Karpas-422 (cell line): Measurements from ENCODE around the gene SIM1. TPM values are rescaled to one million over a fixed set of nuclear protein-coding genes. Genes with fewer than 3 reads are reported as not detected.

Experiments
- DNase-seq: peaks from one replicate; pipeline ENCODE4 v3.0.0-alpha.2; 2015
- H2AFZ ChIP-seq: fragments of 200-600 bp; sonication (generic); 2 replicates; pipeline ENCODE4 v1.6.1; 2014; ENCODE audit warnings: antibody characterized with exemption, low read length, mixed read lengths
- H3K27ac ChIP-seq: fragments of 200-600 bp; sonication (generic); 2 replicates; pipeline ENCODE4 v1.5.1; 2014; ENCODE audit warnings: mild to moderate bottlenecking, low read length, moderate library complexity
- H3K27me3 ChIP-seq: fragments of 200-600 bp; sonication (generic); 2 replicates; pipeline ENCODE4 v1.6.1; 2014; ENCODE audit warnings: low read length, mixed read lengths
- H3K36me3 ChIP-seq: fragments of 200-600 bp; sonication (generic); 2 replicates; pipeline ENCODE4 v1.6.1; 2014; ENCODE audit warnings: low read length, mixed read lengths; ENCODE audit not compliant: insufficient read depth
- H3K4me1 ChIP-seq: fragments of 200-600 bp; sonication (generic); 2 replicates; pipeline ENCODE4 v1.6.1; 2014; ENCODE audit warnings: mild to moderate bottlenecking, low read length, mixed read lengths
- H3K4me2 ChIP-seq: fragments of 200-600 bp; sonication (generic); 2 replicates; pipeline ENCODE4 v1.6.1; 2014; ENCODE audit warnings: low read length, low read depth, mild to moderate bottlenecking; ENCODE audit not compliant: poor library complexity, severe bottlenecking
- H3K4me3 ChIP-seq: fragments of 200-600 bp; sonication (generic); 2 replicates; pipeline ENCODE4 v1.5.1; 2014; ENCODE audit warnings: mild to moderate bottlenecking, antibody characterized with exemption, low read length, mixed read lengths
- H3K79me2 ChIP-seq: fragments of 200-600 bp; sonication (generic); 2 replicates; pipeline ENCODE4 v1.6.1; 2014; ENCODE audit warnings: mild to moderate bottlenecking, low read length, mixed read lengths
- H3K9ac ChIP-seq: fragments of 200-600 bp; sonication (generic); 2 replicates; pipeline ENCODE4 v1.6.0; 2014; ENCODE audit warnings: low read length
- H3K9me2 ChIP-seq: fragments of 200-600 bp; sonication (generic), shearing (Covaris generic); replicated peaks from 2 replicates; pipeline ENCODE4 v1.6.0; 2014; ENCODE audit warnings: mild to moderate bottlenecking, low read length, moderate library complexity; ENCODE audit not compliant: insufficient read depth
- H3K9me3 ChIP-seq: fragments of 300-700, 200-600 bp; sonication (generic); 2 replicates; pipeline ENCODE4 v1.6.1; 2014; ENCODE audit warnings: low read length, mixed read lengths
- H4K20me1 ChIP-seq: fragments of 200-600 bp; sonication (generic); 2 replicates; pipeline ENCODE4 v1.6.1; 2014; ENCODE audit warnings: mild to moderate bottlenecking, antibody characterized with exemption, low read length, low read depth; ENCODE audit not compliant: insufficient read depth
- total RNA-seq: library from RNA; depleted of rRNA; stranded (reverse); fragments of >200 nt; shearing (Covaris generic); gene quantifications from 2 replicates; pipeline ENCODE4 v1.2.3, GENCODE V29; 2014; ENCODE audit warnings: low replicate concordance

The SIM1 gene
- total RNA-seq, 1 experiment from 2014 or later = not detected

DNA sequence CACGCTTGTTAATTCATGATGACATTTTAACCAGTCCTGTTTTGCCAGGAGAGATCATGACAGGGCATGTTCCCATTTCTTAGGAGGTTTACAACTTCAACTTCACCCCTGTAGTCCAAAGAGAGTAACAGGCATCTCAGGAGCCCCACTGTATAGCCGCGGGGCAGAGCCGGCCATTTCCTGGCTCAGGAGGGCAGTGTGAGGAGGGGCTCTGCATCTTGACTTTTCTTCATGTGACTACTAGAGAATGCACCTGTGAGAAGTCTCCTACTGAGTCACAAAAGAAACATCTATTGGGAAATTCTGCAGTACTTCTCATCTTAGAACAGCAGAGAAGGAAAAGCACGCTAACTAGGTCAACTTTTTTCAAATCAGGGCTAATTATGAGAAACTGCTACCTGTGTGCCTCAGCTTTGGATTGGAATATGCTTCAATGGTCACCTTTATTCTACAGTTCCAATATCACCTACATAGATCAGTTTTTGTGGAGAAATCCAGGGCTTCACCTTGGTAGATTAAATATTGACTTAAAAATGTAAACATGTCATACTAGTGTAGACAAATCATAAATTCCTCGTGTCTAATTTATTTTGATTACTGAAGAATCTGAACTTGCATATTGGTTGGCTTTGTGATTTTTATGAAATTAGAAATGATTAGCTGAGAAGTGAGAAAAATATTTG is 28.6 kb upstream of the SIM1 start:
- no peak overlapping the region for H3K27ac ChIP-seq
- H3K9me2 ChIP-seq = no peaks in the 10 kb centered on the region
- peaks cover 13% of the 10 kb centered on the region for H3K4me1 ChIP-seq
- H3K9me3 ChIP-seq = no peaks in the 10 kb centered on the region
- 0 out of 2 replicates have a peak overlapping the region, but pooled peaks have one; percentile 29 for H3K4me3 ChIP-seq
- H3K9ac ChIP-seq = no peak overlapping the region
- no peaks in the 10 kb centered on the region for H4K20me1 ChIP-seq
- H3K4me2 ChIP-seq = peak overlapping the region; percentile 52
- no peaks in the 10 kb centered on the region for H3K36me3 ChIP-seq
- no peaks in the 10 kb centered on the region; the same call in 1 of the 2 replicates for H3K27me3 ChIP-seq
- no peaks in the 10 kb centered on the region for H3K79me2 ChIP-seq
- H2AFZ ChIP-seq = no peak overlapping the region
- DNase-seq = no peak

DNA sequence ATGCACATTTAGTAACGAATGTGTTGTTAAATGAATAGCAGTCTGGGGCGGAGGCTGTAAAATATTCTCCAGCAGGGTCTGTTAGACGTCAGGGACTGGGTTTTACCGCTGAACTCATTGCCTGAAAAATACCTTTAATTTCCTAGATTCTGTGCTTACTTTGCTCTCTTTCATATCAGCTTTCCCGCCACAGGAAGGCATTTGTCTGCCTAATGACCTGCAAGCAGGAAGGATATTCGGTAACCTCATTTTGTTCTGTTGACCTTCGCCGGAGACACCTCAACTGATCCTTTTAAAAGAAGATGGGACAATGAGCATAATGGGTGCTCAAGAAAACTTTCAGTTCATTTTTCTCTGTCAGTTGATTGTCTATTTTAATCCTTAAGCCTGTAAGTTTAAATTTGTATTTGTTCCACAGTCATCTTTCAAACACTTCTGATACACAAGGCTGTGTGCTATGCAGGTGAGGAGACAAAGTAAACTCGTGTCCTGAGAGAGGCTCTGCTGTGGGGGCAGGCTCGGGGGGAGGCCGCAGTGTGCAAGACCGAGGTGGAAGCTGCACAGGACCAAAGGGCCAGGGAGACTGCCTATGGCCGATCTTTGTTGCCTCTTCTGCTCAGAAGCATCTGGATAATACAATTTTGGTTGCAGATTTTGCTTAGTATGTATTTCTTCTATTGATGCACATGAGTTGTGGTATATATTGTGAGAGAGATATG is 27.4 kb upstream of the SIM1 start:
- no peak for DNase-seq
- Histone ChIP-seq H3K27me3 (no peaks in the 10 kb centered on the region; the same call in 1 of the 2 replicates), H3K9me2 (no peaks in the 10 kb centered on the region), H3K27ac (no peak overlapping the region), H3K4me2 (peak overlapping the region; percentile 52), H2AFZ (no peak overlapping the region), H3K4me3 (peak overlapping the region; percentile 29; the same call in 1 of the 2 replicates), H3K9ac (no peak overlapping the region), H3K36me3 (no peaks in the 10 kb centered on the region), H3K4me1 (peaks cover 13% of the 10 kb centered on the region), H3K79me2 (no peaks in the 10 kb centered on the region), H3K9me3 (no peaks in the 10 kb centered on the region), H4K20me1 (no peaks in the 10 kb centered on the region)

DNA sequence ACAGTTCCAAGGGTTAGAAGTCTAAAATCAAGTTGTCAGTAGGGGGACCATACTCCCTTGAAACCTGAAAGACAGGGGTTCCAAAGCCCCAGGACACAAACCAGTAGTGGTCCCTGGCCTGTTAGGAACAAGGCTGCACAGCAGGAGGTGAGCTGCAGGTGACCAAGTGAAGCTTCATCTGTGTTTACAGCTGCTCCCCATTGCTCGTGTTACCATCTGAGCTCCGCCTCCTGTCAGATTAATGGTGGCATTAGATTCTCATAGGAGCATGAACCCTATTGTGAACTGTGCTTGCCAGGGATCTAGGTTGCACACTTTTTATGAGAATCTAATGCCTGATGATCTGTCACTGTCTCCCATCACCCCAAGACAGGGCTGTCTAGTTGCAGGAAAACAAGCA is 25.3 kb upstream of the SIM1 start:
- Histone ChIP-seq H3K4me1 (peaks cover 13% of the 10 kb centered on the region), H3K9ac (no peak overlapping the region), H4K20me1 (no peaks in the 10 kb centered on the region), H3K4me2 (no peak overlapping the region), H2AFZ (no peak overlapping the region), H3K9me2 (no peaks in the 10 kb centered on the region), H3K27ac (no peak overlapping the region), H3K4me3 (no peak overlapping the region), H3K27me3 (no peaks in the 10 kb centered on the region; the same call in 1 of the 2 replicates), H3K36me3 (no peaks in the 10 kb centered on the region), H3K79me2 (no peaks in the 10 kb centered on the region), H3K9me3 (no peaks in the 10 kb centered on the region)
- DNase-seq = no peak

- H3K27ac ChIP-seq = no peak overlapping the region
- peaks cover 13% of the 10 kb centered on the region for H3K4me1 ChIP-seq
- no peaks in the 10 kb centered on the region for H3K36me3 ChIP-seq
- no peaks in the 10 kb centered on the region for H4K20me1 ChIP-seq
- H3K9me3 ChIP-seq = no peaks in the 10 kb centered on the region
- no peak overlapping the region for H3K4me2 ChIP-seq
- no peaks in the 10 kb centered on the region for H3K9me2 ChIP-seq
- H2AFZ ChIP-seq = no peak overlapping the region
- H3K4me3 ChIP-seq = no peak overlapping the region
- no peaks in the 10 kb centered on the region for H3K27me3 ChIP-seq
- no peak for DNase-seq
- H3K9ac ChIP-seq = no peak overlapping the region
- H3K79me2 ChIP-seq = no peaks in the 10 kb centered on the region
Observed at GRCh38 chr6:100488244-100488643, 23.5 kb upstream of the SIM1 start.

- no peaks in the 10 kb centered on the region for H3K27me3 ChIP-seq
- no peak for DNase-seq
- no peak overlapping the region for H3K9ac ChIP-seq
- no peak overlapping the region for H2AFZ ChIP-seq
- H4K20me1 ChIP-seq = no peaks in the 10 kb centered on the region
- H3K27ac ChIP-seq = no peak overlapping the region
- no peaks in the 10 kb centered on the region for H3K9me2 ChIP-seq
- no peaks in the 10 kb centered on the region for H3K36me3 ChIP-seq
- no peaks in the 10 kb centered on the region for H3K79me2 ChIP-seq
- no peaks in the 10 kb centered on the region for H3K9me3 ChIP-seq
- H3K4me2 ChIP-seq = no peak overlapping the region
- H3K4me3 ChIP-seq = no peak overlapping the region
- H3K4me1 ChIP-seq = peaks cover 8% of the 10 kb centered on the region
Observed at GRCh38 chr6:100487638-100488037, 22.9 kb upstream of the SIM1 start.

GRCh38 chr6:100485268-100485667 is 20.5 kb upstream of the SIM1 start:
- H3K79me2 ChIP-seq = no peaks in the 10 kb centered on the region
- H3K9me2 ChIP-seq = no peaks in the 10 kb centered on the region
- no peak overlapping the region for H3K27ac ChIP-seq
- no peak overlapping the region for H3K9ac ChIP-seq
- no peaks in the 10 kb centered on the region for H4K20me1 ChIP-seq
- no peak overlapping the region for H3K4me3 ChIP-seq
- H3K36me3 ChIP-seq = no peaks in the 10 kb centered on the region
- H3K9me3 ChIP-seq = no peaks in the 10 kb centered on the region
- DNase-seq = no peak
- H2AFZ ChIP-seq = no peak overlapping the region
- no peaks in the 10 kb centered on the region for H3K27me3 ChIP-seq
- no peak overlapping the region for H3K4me2 ChIP-seq
- H3K4me1 ChIP-seq = no peaks in the 10 kb centered on the region

DNA sequence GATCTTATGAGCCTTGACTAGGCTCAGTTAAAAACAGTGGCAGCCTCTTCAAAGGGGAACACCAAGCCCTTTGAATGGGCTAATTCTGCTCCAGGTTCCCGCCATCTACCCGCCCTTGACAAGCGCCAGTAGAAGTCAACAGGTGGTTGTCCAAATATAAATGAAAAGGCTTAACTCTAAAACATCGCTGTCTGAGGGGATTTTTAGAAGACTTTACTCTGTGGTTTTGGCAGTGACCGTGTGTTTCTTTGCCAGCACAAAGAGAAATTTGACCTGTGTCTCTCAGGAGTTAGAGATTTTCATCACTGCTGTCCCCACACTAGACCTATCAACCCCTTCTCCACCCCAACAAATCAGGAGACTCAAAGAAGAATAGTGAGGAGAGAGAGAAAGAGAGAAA is 19.8 kb upstream of the SIM1 start:
- no peak for DNase-seq
- no peaks in the 10 kb centered on the region for H3K4me1 ChIP-seq
- H3K27ac ChIP-seq = no peak overlapping the region
- H3K9me2 ChIP-seq = no peaks in the 10 kb centered on the region
- H3K9ac ChIP-seq = no peak overlapping the region
- no peaks in the 10 kb centered on the region for H3K36me3 ChIP-seq
- H3K9me3 ChIP-seq = no peaks in the 10 kb centered on the region
- no peaks in the 10 kb centered on the region for H3K27me3 ChIP-seq
- H3K4me2 ChIP-seq = no peak overlapping the region
- H2AFZ ChIP-seq = peak overlapping the region; percentile 13; the same call in 1 of the 2 replicates
- no peaks in the 10 kb centered on the region for H3K79me2 ChIP-seq
- no peaks in the 10 kb centered on the region for H4K20me1 ChIP-seq
- H3K4me3 ChIP-seq = no peak overlapping the region

DNA sequence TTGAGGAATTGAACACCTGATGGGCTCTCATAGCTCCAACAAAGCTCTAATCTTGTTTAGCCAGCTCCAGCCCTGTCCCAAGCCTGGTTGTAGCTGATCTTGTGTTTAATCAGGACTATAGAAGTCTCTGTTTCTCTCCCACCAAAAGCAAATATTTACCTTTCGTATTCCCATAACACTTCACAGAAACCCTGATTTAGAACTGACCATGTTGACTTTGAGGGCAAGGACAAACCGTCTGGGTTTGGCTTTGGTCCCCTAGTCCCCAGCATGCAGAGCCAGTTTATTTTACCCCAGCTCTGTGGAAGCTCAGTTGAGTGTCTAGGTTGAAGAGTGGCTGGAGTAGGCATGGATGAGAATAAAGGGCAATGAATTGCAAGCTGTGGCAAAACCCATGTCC is 18.0 kb upstream of the SIM1 start:
- H3K27ac ChIP-seq = no peak overlapping the region
- no peaks in the 10 kb centered on the region for H4K20me1 ChIP-seq
- H2AFZ ChIP-seq = no peak overlapping the region
- no peaks in the 10 kb centered on the region for H3K4me1 ChIP-seq
- no peaks in the 10 kb centered on the region for H3K79me2 ChIP-seq
- H3K9me3 ChIP-seq = no peaks in the 10 kb centered on the region
- no peaks in the 10 kb centered on the region for H3K27me3 ChIP-seq
- H3K9me2 ChIP-seq = no peaks in the 10 kb centered on the region
- H3K36me3 ChIP-seq = no peaks in the 10 kb centered on the region
- H3K4me2 ChIP-seq = no peak overlapping the region
- DNase-seq = no peak
- no peak overlapping the region for H3K9ac ChIP-seq
- no peak overlapping the region for H3K4me3 ChIP-seq
